Measurements from ENCODE around the gene CTSD. TPM values are rescaled to one million over a fixed set of nuclear protein-coding genes. Genes with fewer than 3 reads are reported as not detected.
"Not testable (repeated sequence)": the region's sequence is repeated elsewhere in the genome, so short reads cannot be mapped to it uniquely, and the experiment has no call there.

CTSD gene
- total RNA-seq, 1 experiment from 2014 or later = 367 TPM

GRCh38 chr11:1771273-1771672 is 7.5 kb upstream of the CTSD start:
- no peak for DNase-seq (ENCODE audit: unreplicated experiment)
- TF ChIP-seq CTCF (IDR thresholded peaks at IDR 0.05; ENCODE audit: unreplicated experiment) = no peak
- Mint-ChIP-seq H3K4me3 (ENCODE audit: unreplicated experiment) (no peak overlapping the region), H3K9me3 (ENCODE audit: unreplicated experiment) (no peaks in the 10 kb centered on the region), H3K4me1 (ENCODE audit: insufficient read depth, unreplicated experiment) (peaks cover 39% of the 10 kb centered on the region), H3K27me3 (ENCODE audit: insufficient read depth, unreplicated experiment) (no peaks in the 10 kb centered on the region), H3K36me3 (ENCODE audit: insufficient read depth, unreplicated experiment) (peaks cover 6% of the 10 kb centered on the region), H3K27ac (ENCODE audit: low read depth, unreplicated experiment) (no peak overlapping the region)
- CTCF ChIA-PET = interaction anchor here (0.9 to 1.5 kb wide), 3 partner anchors 14 to 62 kb away, joined by 3 to 5 read pairs (median 3); no protein-coding TSS in a partner anchor
- intact Hi-C loops (cut with micrococcal nuclease) = no loop called here
- POLR2A ChIA-PET = interaction anchor here (0.7 to 4.2 kb wide), 11 partner anchors 7 to 322 kb away, joined by 3 to 54 read pairs (median 4); partner anchors contain the start of genes CTSD and SYT8
- BruUV-seq (replicated peaks) = no TSS peak

GRCh38 chr11:1770528-1770927 is 6.8 kb upstream of the CTSD start:
- Mint-ChIP-seq H3K4me1 (ENCODE audit: insufficient read depth, unreplicated experiment) (peaks cover 39% of the 10 kb centered on the region), H3K4me3 (ENCODE audit: unreplicated experiment) (peak overlapping the region; percentile 17), H3K27me3 (ENCODE audit: insufficient read depth, unreplicated experiment) (no peaks in the 10 kb centered on the region), H3K36me3 (ENCODE audit: insufficient read depth, unreplicated experiment) (peaks cover 6% of the 10 kb centered on the region), H3K9me3 (ENCODE audit: unreplicated experiment) (no peaks in the 10 kb centered on the region), H3K27ac (ENCODE audit: low read depth, unreplicated experiment) (peak overlapping the region; percentile 44)
- no peak for DNase-seq (ENCODE audit: unreplicated experiment)
- intact Hi-C loops (cut with micrococcal nuclease) = no loop called here
- TF ChIP-seq CTCF (IDR thresholded peaks at IDR 0.05; ENCODE audit: unreplicated experiment) = no peak
- POLR2A ChIA-PET = interaction anchor here (4.2 kb wide), 1 partner anchor 63 kb away, joined by 54 read pairs; the partner anchor contains the start of gene SYT8
- CTCF ChIA-PET = interaction anchor here (1.7 kb wide), 1 partner anchor 63 kb away, joined by 14 read pairs; no protein-coding TSS in a partner anchor
- no TSS peak for BruUV-seq (replicated peaks)

GRCh38 chr11:1770061-1770460 is 6.3 kb upstream of the CTSD start:
- ChIA-PET CTCF (interaction anchor here (1.7 kb wide), 1 partner anchor 63 kb away, joined by 14 read pairs; no protein-coding TSS in a partner anchor), POLR2A (interaction anchor here (1.3 to 4.2 kb wide), 2 partner anchors 22 to 64 kb away, joined by 3 to 54 read pairs; partner anchors contain the start of gene SYT8)
- intact Hi-C loops (cut with micrococcal nuclease) = no loop called here
- no peak for DNase-seq (ENCODE audit: unreplicated experiment)
- TF ChIP-seq CTCF (IDR thresholded peaks at IDR 0.05; ENCODE audit: unreplicated experiment) = no peak
- BruUV-seq (replicated peaks) = no TSS peak
- H3K4me3 Mint-ChIP-seq (ENCODE audit: unreplicated experiment) = peak overlapping the region; percentile 17
- no peaks in the 10 kb centered on the region for H3K27me3 Mint-ChIP-seq (ENCODE audit: insufficient read depth, unreplicated experiment)
- H3K9me3 Mint-ChIP-seq (ENCODE audit: unreplicated experiment) = no peaks in the 10 kb centered on the region
- peaks cover 6% of the 10 kb centered on the region for H3K36me3 Mint-ChIP-seq (ENCODE audit: insufficient read depth, unreplicated experiment)
- H3K4me1 Mint-ChIP-seq (ENCODE audit: insufficient read depth, unreplicated experiment) = peaks cover 39% of the 10 kb centered on the region
- H3K27ac Mint-ChIP-seq (ENCODE audit: low read depth, unreplicated experiment) = peak overlapping the region; percentile 44

- BruUV-seq (replicated peaks); intact Hi-C loops (cut with micrococcal nuclease); H3K27ac Mint-ChIP-seq (ENCODE audit: low read depth, unreplicated experiment); H3K4me3 Mint-ChIP-seq (ENCODE audit: unreplicated experiment); H3K36me3 Mint-ChIP-seq (ENCODE audit: insufficient read depth, unreplicated experiment); H3K9me3 Mint-ChIP-seq (ENCODE audit: unreplicated experiment); H3K27me3 Mint-ChIP-seq (ENCODE audit: insufficient read depth, unreplicated experiment); DNase-seq (ENCODE audit: unreplicated experiment): not testable (repeated sequence)
- ChIA-PET POLR2A (interaction anchor here (1.0 to 1.3 kb wide), 3 partner anchors 20 to 59 kb away, joined by 3 to 4 read pairs (median 3); no protein-coding TSS in a partner anchor), CTCF (interaction anchor here (0.6 to 1.7 kb wide), 2 partner anchors 64 to 253 kb away, joined by 3 to 14 read pairs; no protein-coding TSS in a partner anchor)
- H3K4me1 Mint-ChIP-seq (ENCODE audit: insufficient read depth, unreplicated experiment) = peaks cover 39% of the 10 kb centered on the region
These were observed 5.7 kb upstream of the CTSD start for GRCh38 chr11:1769304-1769936.
